OCI-LY1 (cell line): ENCODE data around the gene ELMO1.

Source experiments
- H2AFZ ChIP-seq: fragments of 200-600 bp; sonication (generic), shearing (Covaris generic); 2 replicates; pipeline ENCODE4 v1.6.0; 2014; ENCODE audit warnings: antibody characterized with exemption, mild to moderate bottlenecking, low read length
- H3F3A ChIP-seq: fragments of 200-600 bp; sonication (generic), shearing (Covaris generic); 2 replicates; pipeline ENCODE4 v1.6.0; 2014; ENCODE audit warnings: mild to moderate bottlenecking, antibody characterized with exemption, low read length, moderate library complexity; ENCODE audit not compliant: insufficient read depth
- H3K27ac ChIP-seq: fragments of 200-600 bp; sonication (generic); 2 replicates; pipeline ENCODE4 v1.5.1; 2014; ENCODE audit warnings: low read length, mixed run types, mild to moderate bottlenecking, low read depth; ENCODE audit not compliant: poor library complexity, severe bottlenecking
- H3K27me3 ChIP-seq: fragments of 200-600 bp; sonication (generic); 2 replicates; pipeline ENCODE4 v1.6.0; 2014; ENCODE audit warnings: antibody characterized with exemption, mild to moderate bottlenecking, low read length, moderate library complexity; ENCODE audit not compliant: insufficient read depth
- H3K36me3 ChIP-seq: fragments of 200-600 bp; sonication (generic); 2 replicates; pipeline ENCODE4 v1.6.1; 2014; ENCODE audit warnings: mild to moderate bottlenecking, antibody characterized with exemption, low read length, moderate library complexity, mixed read lengths; ENCODE audit not compliant: insufficient read depth
- H3K4me1 ChIP-seq: fragments of 200-600 bp; sonication (generic); 2 replicates; pipeline ENCODE4 v1.5.1; 2014; ENCODE audit warnings: mild to moderate bottlenecking, low read length, moderate library complexity; ENCODE audit not compliant: insufficient read depth, severe bottlenecking
- H3K4me2 ChIP-seq: fragments of 200-600 bp; sonication (generic), shearing (Covaris generic); 2 replicates; pipeline ENCODE4 v1.6.1; 2014; ENCODE audit warnings: low read length
- H3K4me3 ChIP-seq: fragments of 200-600 bp; sonication (generic); 2 replicates; pipeline ENCODE4 v1.5.1; 2014; ENCODE audit warnings: low read length, low read depth, mild to moderate bottlenecking, mixed read lengths; ENCODE audit not compliant: poor library complexity, severe bottlenecking
- H3K79me2 ChIP-seq: fragments of 200-600 bp; shearing (Covaris generic); 2 replicates; pipeline ENCODE4 v1.6.1; 2016; ENCODE audit warnings: mixed run types, low read length, mixed read lengths; ENCODE audit not compliant: insufficient read depth
- H3K9ac ChIP-seq: fragments of 200-600 bp; sonication (generic), shearing (Covaris generic); 2 replicates; pipeline ENCODE4 v1.6.1; 2014; ENCODE audit warnings: mild to moderate bottlenecking, low read length, mixed read lengths
- H3K9me2 ChIP-seq: fragments of 200-600 bp; sonication (generic), shearing (Covaris generic); 2 replicates; pipeline ENCODE4 v1.6.1; 2014; ENCODE audit warnings: low read depth, mild to moderate bottlenecking, low read length, mixed read lengths
- H3K9me3 ChIP-seq: fragments of 200-600 bp; shearing (Covaris generic); 2 replicates; pipeline ENCODE4 v1.6.1; 2014; ENCODE audit warnings: low read length, mixed read lengths
- H4K20me1 ChIP-seq: fragments of 200-600 bp; sonication (generic), shearing (Covaris generic); 2 replicates; pipeline ENCODE4 v1.6.0; 2016; ENCODE audit warnings: mild to moderate bottlenecking, low read length; ENCODE audit not compliant: insufficient read depth
- EZH2 ChIP-seq: fragments of 200-600 bp; sonication (generic), shearing (Covaris generic); IDR thresholded peaks from 2 replicates; pipeline ENCODE4 v1.8.0; 2017; ENCODE audit warnings: borderline replicate concordance, mixed run types, mild to moderate bottlenecking, antibody characterized with exemption, low read length, moderate library complexity, mixed read lengths
- TF ChIP-seq, protein P1 (sequence below): fragments of 200-600 bp; sonication (generic), shearing (Covaris generic); IDR thresholded peaks from 2 replicates; pipeline ENCODE4 v1.5.1; 2017; ENCODE audit warnings: mild to moderate bottlenecking, antibody characterized with exemption, low read length, moderate library complexity, mixed read lengths

ELMO1 gene

DNA sequence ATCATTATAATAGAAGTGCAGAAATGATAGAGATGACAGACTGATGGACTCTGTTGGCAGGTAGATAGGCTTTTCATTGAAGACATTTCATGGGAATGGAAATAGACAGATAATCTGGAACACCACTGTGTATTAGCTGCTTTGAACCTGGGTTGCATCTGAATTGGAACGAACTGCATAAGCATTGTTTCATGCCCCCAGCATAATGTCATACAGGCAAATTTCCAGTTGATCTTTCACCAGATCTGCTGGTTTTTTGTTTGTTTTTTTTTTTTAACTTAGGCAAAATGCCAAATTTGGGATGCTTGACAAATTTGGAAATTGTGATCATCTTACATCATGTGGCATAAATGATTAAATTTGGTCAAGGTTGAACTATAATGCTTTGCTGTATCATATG lies 552.2 kb downstream of the ELMO1 start:
- H4K20me1 ChIP-seq, result no peaks in the 10 kb centered on the region
- H3K9me3 ChIP-seq, result no peaks in the 10 kb centered on the region
- H3F3A ChIP-seq, result no peaks in the 10 kb centered on the region
- no peaks in the 10 kb centered on the region for H3K4me1 ChIP-seq
- no peak overlapping the region for H3K9ac ChIP-seq
- H3K36me3 ChIP-seq, result peaks cover 64% of the 10 kb centered on the region
- no peak overlapping the region for H2AFZ ChIP-seq
- no peaks in the 10 kb centered on the region for H3K27me3 ChIP-seq
- TF ChIP-seq, protein P1, sequence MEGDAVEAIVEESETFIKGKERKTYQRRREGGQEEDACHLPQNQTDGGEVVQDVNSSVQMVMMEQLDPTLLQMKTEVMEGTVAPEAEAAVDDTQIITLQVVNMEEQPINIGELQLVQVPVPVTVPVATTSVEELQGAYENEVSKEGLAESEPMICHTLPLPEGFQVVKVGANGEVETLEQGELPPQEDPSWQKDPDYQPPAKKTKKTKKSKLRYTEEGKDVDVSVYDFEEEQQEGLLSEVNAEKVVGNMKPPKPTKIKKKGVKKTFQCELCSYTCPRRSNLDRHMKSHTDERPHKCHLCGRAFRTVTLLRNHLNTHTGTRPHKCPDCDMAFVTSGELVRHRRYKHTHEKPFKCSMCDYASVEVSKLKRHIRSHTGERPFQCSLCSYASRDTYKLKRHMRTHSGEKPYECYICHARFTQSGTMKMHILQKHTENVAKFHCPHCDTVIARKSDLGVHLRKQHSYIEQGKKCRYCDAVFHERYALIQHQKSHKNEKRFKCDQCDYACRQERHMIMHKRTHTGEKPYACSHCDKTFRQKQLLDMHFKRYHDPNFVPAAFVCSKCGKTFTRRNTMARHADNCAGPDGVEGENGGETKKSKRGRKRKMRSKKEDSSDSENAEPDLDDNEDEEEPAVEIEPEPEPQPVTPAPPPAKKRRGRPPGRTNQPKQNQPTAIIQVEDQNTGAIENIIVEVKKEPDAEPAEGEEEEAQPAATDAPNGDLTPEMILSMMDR, result no peak
- no peak for TF ChIP-seq EZH2
- no peaks in the 10 kb centered on the region for H3K9me2 ChIP-seq
- no peak overlapping the region for H3K27ac ChIP-seq
- no peaks in the 10 kb centered on the region for H3K79me2 ChIP-seq
- H3K4me2 ChIP-seq, result no peak overlapping the region
- no peak overlapping the region for H3K4me3 ChIP-seq

DNA sequence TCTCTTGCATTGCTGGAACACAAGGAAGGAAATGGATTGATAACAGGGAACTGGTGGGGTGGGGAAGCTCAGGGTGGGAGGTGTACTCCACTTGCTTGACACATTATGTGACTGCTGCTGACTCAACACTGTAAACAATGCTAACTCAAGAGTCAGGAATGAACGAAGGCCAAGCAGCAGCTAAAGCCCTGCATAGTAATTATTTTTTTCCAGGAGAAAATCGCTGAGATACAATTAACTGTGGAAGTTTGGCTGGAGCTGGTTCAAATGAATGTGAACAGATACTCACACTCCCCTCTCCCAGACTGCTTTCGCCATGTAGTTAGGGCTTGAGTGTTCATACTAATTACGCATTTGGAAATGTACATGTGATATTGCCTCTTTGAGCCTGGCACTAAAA lies 553.5 kb downstream of the ELMO1 start:
- Histone ChIP-seq H3K79me2 (no peaks in the 10 kb centered on the region), H2AFZ (no peak overlapping the region), H3K4me3 (no peak overlapping the region), H3K36me3 (peaks cover 65% of the 10 kb centered on the region), H3K4me2 (no peak overlapping the region), H4K20me1 (no peaks in the 10 kb centered on the region), H3K27ac (no peak overlapping the region), H3K9me3 (no peaks in the 10 kb centered on the region), H3K9ac (no peak overlapping the region), H3K4me1 (no peaks in the 10 kb centered on the region), H3F3A (no peaks in the 10 kb centered on the region), H3K27me3 (no peaks in the 10 kb centered on the region), H3K9me2 (no peaks in the 10 kb centered on the region)
- TF ChIP-seq, protein P1, result no peak

DNA sequence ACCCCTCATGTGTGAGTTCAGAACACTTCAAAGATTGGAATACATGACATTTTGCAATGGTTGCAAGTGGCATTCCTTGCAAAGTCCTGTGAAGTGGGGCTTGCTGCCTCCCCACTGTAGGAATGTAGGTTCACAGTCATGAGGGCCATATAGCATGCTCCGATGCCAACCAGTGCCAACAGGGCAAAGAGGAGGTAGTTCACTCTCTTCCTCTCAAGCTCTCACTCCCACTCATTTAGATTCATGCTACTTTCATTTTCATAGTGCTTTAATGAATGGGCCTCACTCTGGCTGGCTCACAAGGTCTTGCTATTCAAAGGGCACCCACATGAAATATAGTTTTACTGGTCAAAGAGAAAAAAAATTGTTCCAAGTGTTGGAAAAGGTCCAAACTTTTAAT lies 554.5 kb downstream of the ELMO1 start:
- Histone ChIP-seq H3K27me3 (no peaks in the 10 kb centered on the region), H3K9me3 (no peaks in the 10 kb centered on the region), H3K4me3 (no peak overlapping the region), H3K4me1 (no peaks in the 10 kb centered on the region), H3K36me3 (peaks cover 67% of the 10 kb centered on the region), H3K4me2 (no peak overlapping the region), H3F3A (no peaks in the 10 kb centered on the region), H4K20me1 (no peaks in the 10 kb centered on the region), H3K9me2 (no peaks in the 10 kb centered on the region), H3K9ac (no peak overlapping the region), H2AFZ (no peak overlapping the region), H3K27ac (no peak overlapping the region), H3K79me2 (no peaks in the 10 kb centered on the region)
- TF ChIP-seq, protein P1, result no peak
- TF ChIP-seq EZH2, result no peak
